Mesothelial cell of epicardium (in vitro differentiated cells): Measurements from ENCODE around the gene SLC9C1. TPM values are rescaled to one million over a fixed set of nuclear protein-coding genes. Genes with fewer than 3 reads are reported as not detected.

Experiments used
- DNase-seq, 2 experiments: peaks; one replicate each; pipeline ENCODE4 v3.0.0; 2021; ENCODE audit warnings: low spot score in 2 of 2; ENCODE audit not compliant: unreplicated experiment in 2 of 2
- H3K27ac Mint-ChIP-seq: 2 replicates; pipeline ENCODE4 v1.8.0; 2021; ENCODE audit warnings: mixed read lengths
- H3K27me3 Mint-ChIP-seq: 2 replicates; pipeline ENCODE4 v1.8.0; 2021; ENCODE audit warnings: low read depth, mixed read lengths
- H3K36me3 Mint-ChIP-seq: 2 replicates; pipeline ENCODE4 v1.8.0; 2021; ENCODE audit warnings: mixed read lengths
- H3K4me1 Mint-ChIP-seq: 2 replicates; pipeline ENCODE4 v1.8.0; 2021; ENCODE audit warnings: mixed read lengths
- H3K4me3 Mint-ChIP-seq: 2 replicates; pipeline ENCODE4 v1.8.0; 2021; ENCODE audit warnings: mild to moderate bottlenecking, moderate library complexity, mixed read lengths
- H3K9me3 Mint-ChIP-seq: 2 replicates; pipeline ENCODE4 v1.8.0; 2021; ENCODE audit warnings: mixed read lengths
- total RNA-seq: library from RNA; stranded (reverse); gene quantifications from 3 replicates; pipeline ENCODE4 v1.2.1, GENCODE V29; 2021
- TF ChIP-seq, protein P1 (sequence below): fragments of 200-600 bp; sonication (generic); IDR thresholded peaks from one replicate; pipeline ENCODE4 v1.5.0; 2021; ENCODE audit warnings: antibody characterized with exemption; ENCODE audit not compliant: unreplicated experiment

The SLC9C1 gene
- total RNA-seq, 1 donor from 2014 or later = 0.69 TPM

DNA sequence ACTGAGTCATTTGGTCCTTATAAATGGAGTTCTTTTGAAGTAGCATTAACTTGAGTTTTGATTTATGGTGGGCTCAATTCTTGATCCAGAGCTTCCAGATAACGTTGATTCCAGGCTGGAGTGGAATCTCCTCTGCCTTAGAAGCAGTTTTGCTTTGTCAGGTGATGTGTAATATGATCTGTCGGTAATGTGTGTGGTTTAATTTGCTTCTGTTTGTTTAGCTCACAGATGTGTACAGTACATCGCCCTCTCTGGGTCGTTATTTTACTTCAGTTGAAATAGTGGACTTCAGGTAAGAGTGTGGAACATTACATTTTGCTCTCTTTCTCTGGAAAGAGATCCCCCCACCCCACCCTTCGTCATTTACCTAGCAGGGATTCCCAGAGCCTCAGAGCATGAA is 184.7 kb downstream of the SLC9C1 start:
- TF ChIP-seq, protein P1, sequence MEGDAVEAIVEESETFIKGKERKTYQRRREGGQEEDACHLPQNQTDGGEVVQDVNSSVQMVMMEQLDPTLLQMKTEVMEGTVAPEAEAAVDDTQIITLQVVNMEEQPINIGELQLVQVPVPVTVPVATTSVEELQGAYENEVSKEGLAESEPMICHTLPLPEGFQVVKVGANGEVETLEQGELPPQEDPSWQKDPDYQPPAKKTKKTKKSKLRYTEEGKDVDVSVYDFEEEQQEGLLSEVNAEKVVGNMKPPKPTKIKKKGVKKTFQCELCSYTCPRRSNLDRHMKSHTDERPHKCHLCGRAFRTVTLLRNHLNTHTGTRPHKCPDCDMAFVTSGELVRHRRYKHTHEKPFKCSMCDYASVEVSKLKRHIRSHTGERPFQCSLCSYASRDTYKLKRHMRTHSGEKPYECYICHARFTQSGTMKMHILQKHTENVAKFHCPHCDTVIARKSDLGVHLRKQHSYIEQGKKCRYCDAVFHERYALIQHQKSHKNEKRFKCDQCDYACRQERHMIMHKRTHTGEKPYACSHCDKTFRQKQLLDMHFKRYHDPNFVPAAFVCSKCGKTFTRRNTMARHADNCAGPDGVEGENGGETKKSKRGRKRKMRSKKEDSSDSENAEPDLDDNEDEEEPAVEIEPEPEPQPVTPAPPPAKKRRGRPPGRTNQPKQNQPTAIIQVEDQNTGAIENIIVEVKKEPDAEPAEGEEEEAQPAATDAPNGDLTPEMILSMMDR = no peak
- Mint-ChIP-seq H3K4me3 (no peak overlapping the region), H3K27ac (no peak overlapping the region), H3K4me1 (peaks cover 11% of the 10 kb centered on the region), H3K27me3 (no peaks in the 10 kb centered on the region), H3K9me3 (no peaks in the 10 kb centered on the region), H3K36me3 (no peaks in the 10 kb centered on the region)
- DNase-seq = no peak

DNA sequence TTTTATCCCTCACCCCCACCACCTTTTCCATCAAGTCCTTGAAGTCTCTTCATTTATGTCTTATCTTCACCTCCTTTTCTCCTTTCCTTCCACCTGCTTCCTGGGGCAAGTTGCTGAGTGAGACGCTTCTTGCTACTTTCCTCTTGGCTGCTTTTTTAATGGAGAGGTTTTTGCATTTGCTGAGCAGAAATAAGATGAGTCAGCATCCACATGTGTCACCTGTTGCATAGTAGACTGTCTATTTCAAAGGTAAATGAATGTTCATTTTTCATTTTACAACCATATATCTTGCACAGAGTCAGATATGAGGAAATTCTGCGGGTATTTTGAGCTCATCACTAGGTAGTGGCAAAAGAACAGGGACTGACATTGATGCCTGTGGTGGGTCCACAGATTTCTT is 189.2 kb downstream of the SLC9C1 start:
- H3K27me3 Mint-ChIP-seq = no peaks in the 10 kb centered on the region
- H3K27ac Mint-ChIP-seq = no peak overlapping the region
- TF ChIP-seq, protein P1 = no peak
- H3K36me3 Mint-ChIP-seq = no peaks in the 10 kb centered on the region
- DNase-seq = no peak
- no peak overlapping the region for H3K4me3 Mint-ChIP-seq
- H3K9me3 Mint-ChIP-seq = no peaks in the 10 kb centered on the region
- peaks cover 9% of the 10 kb centered on the region for H3K4me1 Mint-ChIP-seq

DNA sequence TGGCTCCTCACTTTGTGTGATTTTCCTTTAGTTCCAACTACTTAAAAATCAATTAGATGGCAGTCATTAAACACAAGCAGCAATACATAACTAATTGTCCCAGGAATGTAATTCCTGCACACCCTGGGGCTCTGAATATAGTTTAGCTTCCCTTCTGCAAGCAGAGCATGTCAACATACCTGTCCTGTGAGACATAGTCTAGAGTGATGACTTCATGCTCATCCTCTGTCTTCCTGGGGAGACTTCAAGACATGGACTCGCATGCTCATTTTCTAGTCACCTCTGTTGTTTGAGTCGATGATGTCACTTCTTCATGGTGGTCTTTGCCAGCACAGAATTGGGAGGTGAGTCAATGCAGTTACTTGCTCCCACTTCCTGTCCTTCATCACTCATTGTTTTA is 192.1 kb downstream of the SLC9C1 start:
- Mint-ChIP-seq H3K4me3 (no peak overlapping the region), H3K27ac (no peak overlapping the region), H3K9me3 (peaks cover 5% of the 10 kb centered on the region), H3K27me3 (no peaks in the 10 kb centered on the region), H3K4me1 (no peaks in the 10 kb centered on the region), H3K36me3 (peaks cover 2% of the 10 kb centered on the region)
- DNase-seq = no peak
- TF ChIP-seq, protein P1 = no peak

DNA sequence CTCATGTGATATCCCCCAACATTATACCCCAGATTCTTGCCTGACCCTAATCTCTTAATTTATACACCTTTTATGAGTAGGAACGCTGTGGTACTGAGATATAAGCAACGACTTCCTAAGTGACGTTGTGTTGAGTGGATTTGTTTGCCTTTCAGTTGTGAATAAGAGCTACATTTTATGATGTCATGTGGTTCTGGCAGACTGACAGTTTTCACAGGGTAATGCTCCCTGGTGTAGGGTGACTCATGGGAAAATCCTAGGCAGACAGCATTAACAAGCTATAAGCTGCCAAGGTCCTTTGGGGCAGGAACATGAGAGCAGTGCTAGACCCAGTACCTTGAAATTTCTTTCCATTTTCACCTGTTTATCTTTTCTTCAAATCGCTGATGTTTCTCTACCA is 196.6 kb downstream of the SLC9C1 start:
- peaks cover 10% of the 10 kb centered on the region for H3K4me1 Mint-ChIP-seq
- H3K36me3 Mint-ChIP-seq = peaks cover 15% of the 10 kb centered on the region
- TF ChIP-seq, protein P1 = no peak
- no peak for DNase-seq
- no peak overlapping the region for H3K4me3 Mint-ChIP-seq
- no peaks in the 10 kb centered on the region for H3K27me3 Mint-ChIP-seq
- peaks cover 24% of the 10 kb centered on the region for H3K9me3 Mint-ChIP-seq
- H3K27ac Mint-ChIP-seq = no peak overlapping the region

DNA sequence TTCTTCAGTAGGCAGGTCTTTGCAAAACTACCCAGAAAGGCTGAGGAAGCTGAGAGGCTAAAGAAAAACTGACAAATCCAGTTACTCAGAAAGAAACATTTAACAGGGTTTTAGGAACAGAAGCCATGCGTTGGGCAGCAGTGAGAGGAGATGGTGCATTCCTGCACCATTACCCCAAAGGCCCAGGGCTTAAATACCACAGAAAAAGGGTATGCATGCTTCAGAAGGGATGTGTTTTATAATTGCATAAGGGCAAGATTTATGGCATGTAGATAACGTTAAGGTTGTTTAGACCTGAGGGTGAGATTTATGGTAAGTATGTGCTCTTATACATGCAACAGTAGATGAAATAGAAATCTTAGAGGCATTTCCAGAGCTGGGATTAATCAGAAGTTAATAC is 197.8 kb downstream of the SLC9C1 start:
- Mint-ChIP-seq H3K27ac (no peak overlapping the region), H3K9me3 (peaks cover 24% of the 10 kb centered on the region), H3K4me1 (peaks cover 15% of the 10 kb centered on the region), H3K36me3 (peaks cover 15% of the 10 kb centered on the region), H3K27me3 (no peaks in the 10 kb centered on the region), H3K4me3 (no peak overlapping the region)
- DNase-seq = no peak
- TF ChIP-seq, protein P1 = no peak

DNA sequence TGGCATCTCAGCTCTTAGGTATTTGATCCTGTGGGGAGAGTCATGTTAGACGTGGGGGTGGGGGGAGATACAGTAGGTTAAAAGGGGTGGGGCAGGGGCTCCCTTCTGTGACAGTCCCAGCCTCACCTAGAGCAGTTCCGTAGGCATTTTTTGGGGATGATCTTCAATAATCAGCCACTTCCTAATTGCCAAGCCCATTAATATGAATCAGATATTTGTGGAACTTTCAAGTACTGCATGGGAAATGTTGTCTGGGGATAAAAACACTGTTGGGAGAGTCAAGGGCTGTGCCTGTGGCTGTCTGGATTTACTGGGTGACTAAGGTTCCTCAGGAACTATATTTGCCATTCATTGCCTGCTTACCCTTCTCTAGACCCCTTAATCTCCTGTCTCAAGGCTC is 198.3 kb downstream of the SLC9C1 start:
- Mint-ChIP-seq H3K27me3 (no peaks in the 10 kb centered on the region), H3K36me3 (peaks cover 15% of the 10 kb centered on the region), H3K4me1 (peaks cover 20% of the 10 kb centered on the region), H3K27ac (no peak overlapping the region), H3K4me3 (no peak overlapping the region), H3K9me3 (peaks cover 24% of the 10 kb centered on the region)
- no peak for DNase-seq
- TF ChIP-seq, protein P1 = no peak
